Ascending aorta (tissue), 2 donors: ENCODE data around the gene DISP3. TPM values are rescaled to one million over a fixed set of nuclear protein-coding genes. Genes with fewer than 3 reads are reported as not detected.

Experiments
- DNase-seq, 2 donors: peaks; one replicate each; pipeline ENCODE4 v3.0.0-alpha.2; 2019; ENCODE audit warnings: low spot score in 2 of 2
- H3K27ac ChIP-seq, 2 donors: fragments of 200-600 bp; sonication (generic); one replicate each; pipeline ENCODE4 v1.5.1; 2016 to 2017; ENCODE audit warnings: mild to moderate bottlenecking in 1 of 2
- H3K27me3 ChIP-seq: fragments of 200-600 bp; sonication (generic); one replicate; pipeline ENCODE4 v1.5.1; 2017
- H3K36me3 ChIP-seq, 2 donors: fragments of 200-600 bp; sonication (generic); one replicate each; pipeline ENCODE4 v1.5.1; 2016
- H3K4me1 ChIP-seq, 2 donors: fragments of 200-600 bp; sonication (generic); one replicate each; pipeline ENCODE4 v1.5.1; 2016 to 2017; ENCODE audit warnings: mild to moderate bottlenecking in 1 of 2
- H3K4me3 ChIP-seq, 2 donors: fragments of 200-600 bp; sonication (generic); one replicate each; pipeline ENCODE4 v1.5.1; 2016 to 2017; ENCODE audit warnings: mild to moderate bottlenecking in 1 of 2
- H3K9me3 ChIP-seq, 2 donors: fragments of 200-600 bp; sonication (generic); one replicate each; pipeline ENCODE4 v1.5.1; 2016
- CTCF ChIP-seq, 3 experiments: fragments of 200-600 bp in 2 of 3; fragments of 450-650 bp in 1 of 3; sonication (generic) in 2 of 3; IDR thresholded peaks; one replicate each; pipeline ENCODE4 v1.5.1; 2016 to 2019; ENCODE audit warnings: antibody characterized with exemption in 3 of 3, mild to moderate bottlenecking in 1 of 3, moderate library complexity in 1 of 3
- intact Hi-C: fragments of 100-400 bp; cut with DNase I; formaldehyde crosslinking; loops from one replicate; pipeline ENCODE4 v1.15.1; 2023
- total RNA-seq: library from RNA; depleted of rRNA; stranded (reverse); fragments of >200 nt; gene quantifications from one replicate; pipeline ENCODE4 v1.1.0, GENCODE V29; 2016

Gene DISP3
- total RNA-seq, 1 donor from 2014 or later: not detected

DNA sequence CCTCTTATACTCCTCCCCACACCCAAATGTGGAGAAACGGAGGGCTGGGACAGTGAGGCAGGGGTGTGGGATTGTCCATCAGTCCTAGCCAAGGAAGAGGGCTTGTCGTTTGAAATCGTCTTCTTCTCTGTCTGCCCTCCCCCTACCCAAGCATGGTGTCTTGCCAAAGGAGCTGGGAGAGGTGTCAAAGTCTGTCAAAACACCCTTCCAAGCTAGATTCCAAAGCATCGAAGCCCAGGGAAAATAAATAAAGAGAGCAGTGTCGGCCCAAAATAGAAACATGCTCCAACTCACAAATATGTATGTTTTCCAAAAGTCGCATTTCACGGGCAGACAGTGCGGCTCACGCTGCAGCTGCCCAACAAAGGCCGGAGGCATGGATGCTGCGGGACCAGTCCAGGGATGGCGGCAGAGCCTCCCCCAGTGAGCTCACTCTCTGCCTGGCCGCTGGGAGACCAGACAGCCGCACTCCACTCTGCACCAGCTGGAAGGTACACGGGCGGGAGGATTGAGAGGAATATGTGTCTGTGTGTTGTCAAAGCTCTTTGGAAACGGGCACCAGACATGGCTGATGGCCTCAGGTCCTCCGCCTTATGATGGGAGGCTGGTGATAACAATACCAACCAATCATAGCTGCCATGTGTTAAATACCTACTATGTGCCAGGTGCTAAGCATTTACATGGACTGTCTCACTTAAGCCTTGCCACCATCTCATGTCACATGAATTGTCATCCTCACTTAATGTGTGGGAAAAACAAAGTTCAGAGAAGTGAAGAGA, 3.9 kb downstream of the DISP3 start:
- H3K27ac ChIP-seq: no peak overlapping the region
- intact Hi-C loops: no loop called here
- no peak overlapping the region for H3K4me3 ChIP-seq
- H3K4me1 ChIP-seq: peaks cover 0 to 7% of the 10 kb centered on the region in 2 donors
- no peaks in the 10 kb centered on the region for H3K36me3 ChIP-seq
- TF ChIP-seq CTCF (IDR thresholded peaks at IDR 0.05): no peak
- H3K27me3 ChIP-seq: peaks cover 23% of the 10 kb centered on the region
- DNase-seq: no peak
- no peaks in the 10 kb centered on the region for H3K9me3 ChIP-seq

- H3K4me1 ChIP-seq: peaks cover 0 to 6% of the 10 kb centered on the region in 2 donors
- no peaks in the 10 kb centered on the region for H3K36me3 ChIP-seq
- no peak overlapping the region for H3K4me3 ChIP-seq
- no peak for DNase-seq
- no peak overlapping the region for H3K27ac ChIP-seq
- H3K27me3 ChIP-seq: peaks cover 17% of the 10 kb centered on the region
- H3K9me3 ChIP-seq: no peaks in the 10 kb centered on the region
- TF ChIP-seq CTCF (IDR thresholded peaks at IDR 0.05): no peak
- intact Hi-C loops: no loop called here
Observed at GRCh38 chr1:11483581-11484320, 4.8 kb downstream of the DISP3 start.

- no peak overlapping the region for H3K27ac ChIP-seq
- no peak overlapping the region for H3K4me3 ChIP-seq
- TF ChIP-seq CTCF (IDR thresholded peaks at IDR 0.05): no peak
- peaks cover 12% of the 10 kb centered on the region for H3K27me3 ChIP-seq
- H3K4me1 ChIP-seq: peaks cover 0 to under 1% of the 10 kb centered on the region in 2 donors
- intact Hi-C loops: no loop called here
- no peaks in the 10 kb centered on the region for H3K9me3 ChIP-seq
- H3K36me3 ChIP-seq: no peaks in the 10 kb centered on the region
- no peak for DNase-seq
Observed at GRCh38 chr1:11484321-11484655, 5.3 kb downstream of the DISP3 start.

DNA sequence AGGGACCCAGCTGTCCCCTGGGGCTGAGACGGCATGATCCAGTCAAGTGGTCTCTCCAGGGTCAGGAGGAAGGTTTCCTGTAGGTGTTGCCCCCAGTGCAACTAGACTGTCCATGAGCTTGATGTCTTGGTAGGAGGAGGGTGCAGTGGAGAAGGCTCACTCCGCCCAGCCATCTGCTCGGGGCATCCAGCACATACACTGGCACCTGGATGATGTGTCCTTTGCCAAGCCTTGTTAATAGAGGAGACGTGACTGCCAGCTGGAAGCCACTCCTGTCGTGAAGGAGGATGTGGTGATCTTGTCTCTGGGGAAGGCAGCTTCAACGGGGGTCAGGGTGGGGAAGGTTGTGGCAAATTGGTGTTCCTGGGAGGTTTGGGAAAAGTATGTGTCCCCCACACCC, 6.2 kb downstream of the DISP3 start:
- intact Hi-C loops: no loop called here
- Histone ChIP-seq H3K4me1 (no peaks in the 10 kb centered on the region), H3K9me3 (no peaks in the 10 kb centered on the region), H3K27me3 (peaks cover 6% of the 10 kb centered on the region), H3K27ac (no peak overlapping the region), H3K4me3 (no peak overlapping the region), H3K36me3 (no peaks in the 10 kb centered on the region)
- DNase-seq: no peak
- no peak for TF ChIP-seq CTCF (IDR thresholded peaks at IDR 0.05)

DNA sequence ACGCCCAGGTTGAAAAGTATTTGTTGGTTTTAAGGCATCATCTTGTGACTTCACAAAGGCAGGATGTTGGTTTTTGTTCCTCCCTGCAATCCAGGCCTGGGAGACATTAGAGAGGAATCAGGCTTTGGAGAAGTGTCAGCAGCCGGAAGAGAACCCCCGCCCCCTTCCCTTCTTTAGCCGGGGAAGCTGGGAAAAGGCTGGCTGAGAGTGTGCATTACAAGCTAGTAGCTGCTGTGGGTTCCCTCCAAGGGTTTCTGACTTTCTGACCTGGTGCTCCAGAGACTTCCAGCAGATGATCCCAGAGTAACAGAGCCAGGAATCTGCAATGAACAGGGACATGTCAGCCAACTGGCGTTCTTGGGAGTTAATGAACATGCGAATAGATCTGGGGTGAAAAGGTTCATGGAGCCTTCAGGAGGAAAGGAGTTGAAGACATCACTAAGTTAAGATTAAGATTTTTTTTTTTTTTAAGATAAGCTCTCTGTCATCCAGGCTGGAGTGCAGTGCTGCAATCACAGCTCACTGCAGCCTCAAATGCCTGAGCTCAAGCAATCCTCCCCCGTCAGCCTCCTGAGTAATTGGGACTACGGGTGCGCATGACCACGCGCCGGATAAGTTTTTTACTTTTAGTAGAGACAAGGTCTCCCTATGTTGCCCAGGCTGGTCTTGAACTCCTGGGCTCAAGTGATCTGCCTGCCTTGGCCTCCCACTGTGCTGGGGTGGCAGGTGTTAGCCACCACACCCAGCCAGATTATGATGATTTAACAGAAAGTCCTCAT, 7.5 kb downstream of the DISP3 start:
- peaks cover 2% of the 10 kb centered on the region for H3K27me3 ChIP-seq
- no peaks in the 10 kb centered on the region for H3K4me1 ChIP-seq
- H3K27ac ChIP-seq: no peak overlapping the region
- intact Hi-C loops: no loop called here
- no peak for TF ChIP-seq CTCF (IDR thresholded peaks at IDR 0.05)
- H3K9me3 ChIP-seq: no peaks in the 10 kb centered on the region
- H3K36me3 ChIP-seq: no peaks in the 10 kb centered on the region
- no peak for DNase-seq
- H3K4me3 ChIP-seq: no peak overlapping the region
